HepG2 (cell line): ENCODE results near the gene ATP1A1. TPM values are rescaled to one million over a fixed set of nuclear protein-coding genes. Genes with fewer than 3 reads are reported as not detected.
A peak's percentile ranks its signal among the peaks of the same experiment; 100 is the strongest.

Experiments
- CBX1 ChIP-seq: IDR thresholded peaks from one replicate; pipeline ENCODE4 v1.6.1; 2016; ENCODE audit warnings: antibody characterized with exemption, low read depth
- CCAR2 ChIP-seq: fragments of 200-400 bp; formaldehyde crosslinking; optimal IDR thresholded peaks from 2 replicates; pipeline ENCODE3; 2018; ENCODE audit warnings: low read depth, mild to moderate bottlenecking, low read length, moderate library complexity
- DDIT3 ChIP-seq: sonication (generic); formaldehyde crosslinking; IDR thresholded peaks from 2 replicates; pipeline ENCODE4 v1.4.0; 2020; ENCODE audit warnings: mild to moderate bottlenecking, missing genetic modification reagents
- FOSL2 ChIP-seq: sonication (generic); formaldehyde crosslinking; IDR thresholded peaks from 2 replicates; pipeline ENCODE4 v1.4.0; 2020; ENCODE audit warnings: missing genetic modification reagents
- HHEX ChIP-seq: IDR thresholded peaks from 2 replicates; pipeline ENCODE4 v1.6.1; 2016; ENCODE audit warnings: control low read depth
- HNRNPL ChIP-seq: fragments of 200-400 bp; formaldehyde crosslinking; IDR thresholded peaks from 2 replicates; pipeline ENCODE4 v1.6.1; 2017; ENCODE audit warnings: mild to moderate bottlenecking, low read depth, low read length
- JARID2 ChIP-seq: sonication (generic); formaldehyde crosslinking; IDR thresholded peaks from 2 replicates; pipeline ENCODE4 v1.8.1; 2023; ENCODE audit warnings: missing genetic modification reagents, inconsistent platforms; ENCODE audit not compliant: insufficient replicate concordance
- KMT2B ChIP-seq: IDR thresholded peaks from 2 replicates; pipeline ENCODE4 v1.6.1; 2016; ENCODE audit warnings: missing genetic modification reagents, missing compliant biosample characterization
- NKX3-1 ChIP-seq: sonication (generic); formaldehyde crosslinking; IDR thresholded peaks from 2 replicates; pipeline ENCODE4 v1.5.0; 2020; ENCODE audit warnings: missing genetic modification reagents
- RORA ChIP-seq: sonication (generic); formaldehyde crosslinking; IDR thresholded peaks from 2 replicates; pipeline ENCODE4 v1.5.0; 2020; ENCODE audit warnings: mild to moderate bottlenecking, missing genetic modification reagents, moderate library complexity
- SRY ChIP-seq: sonication (generic); formaldehyde crosslinking; IDR thresholded peaks from 2 replicates; pipeline ENCODE4 v1.8.0; 2022; ENCODE audit warnings: mild to moderate bottlenecking, missing genetic modification reagents
- ZNF317 ChIP-seq: sonication (generic); formaldehyde crosslinking; IDR thresholded peaks from 2 replicates; pipeline ENCODE4 v1.5.0; 2020; ENCODE audit warnings: mild to moderate bottlenecking, missing genetic modification reagents
- ZNF562 ChIP-seq: sonication (generic); formaldehyde crosslinking; IDR thresholded peaks from 2 replicates; pipeline ENCODE4 v1.8.0; 2022; ENCODE audit warnings: missing genetic modification reagents, borderline replicate concordance
- ZNF790 ChIP-seq: sonication (generic); formaldehyde crosslinking; IDR thresholded peaks from 2 replicates; pipeline ENCODE4 v1.8.0; 2022; ENCODE audit warnings: missing genetic modification reagents, mild to moderate bottlenecking, borderline replicate concordance
- polyA plus RNA-seq, 8 experiments: library from polyadenylated mRNA; depleted of rRNA in 3 of 8; stranded (reverse) in 7 of 8; unstranded in 1 of 8; fragments of >200 nt; fragmentation: Illumina TruSeq in 4 of 8; extraction: Trizol in 4 of 8; gene quantifications; 2 replicates each; pipeline versions ENCODE4 v1.2.1 to v1.2.3, GENCODE V29; 2011 to 2016; ENCODE audit warnings: low read depth in 4 of 8, missing spikeins in 1 of 8, mixed read lengths in 1 of 8; ENCODE audit not compliant: insufficient read depth in 1 of 8
- total RNA-seq, 5 experiments: library from RNA; depleted of rRNA; stranded (reverse); fragments of >200 nt; fragmentation: Illumina TruSeq; extraction: Trizol; gene quantifications; 2 replicates each; pipeline ENCODE4 v1.2.3, GENCODE V29; 2016; ENCODE audit warnings: low read depth in 1 of 5
- TF ChIP-seq, protein P1 (sequence below): sonication (generic); formaldehyde crosslinking; IDR thresholded peaks from 2 replicates; pipeline ENCODE4 v1.9.0; 2022; ENCODE audit warnings: low read depth, missing genetic modification reagents
- TF ChIP-seq, protein P2 (sequence below): IDR thresholded peaks from 2 replicates; pipeline ENCODE4 v1.6.1; 2016; ENCODE audit warnings: missing compliant biosample characterization, missing genetic modification reagents, borderline replicate concordance
- TF ChIP-seq, protein P3 (sequence below): sonication (generic); formaldehyde crosslinking; IDR thresholded peaks from 2 replicates; pipeline ENCODE4 v1.5.0; 2020; ENCODE audit warnings: missing genetic modification reagents
- TF ChIP-seq, protein P4 (sequence below): sonication (generic); formaldehyde crosslinking; IDR thresholded peaks from 2 replicates; pipeline ENCODE4 v1.4.0; 2020; ENCODE audit warnings: low read depth, missing genetic modification reagents
- TF ChIP-seq, protein P5 (sequence below): sonication (generic); formaldehyde crosslinking; IDR thresholded peaks from 2 replicates; pipeline ENCODE4 v1.4.0; 2020; ENCODE audit warnings: missing genetic modification reagents

Gene ATP1A1
- total and polyA plus RNA-seq, 2 of the 13 experiments (the other 11 are each of a cell fraction or from before 2014, with no cell fraction given), result 280 to 705 TPM

DNA sequence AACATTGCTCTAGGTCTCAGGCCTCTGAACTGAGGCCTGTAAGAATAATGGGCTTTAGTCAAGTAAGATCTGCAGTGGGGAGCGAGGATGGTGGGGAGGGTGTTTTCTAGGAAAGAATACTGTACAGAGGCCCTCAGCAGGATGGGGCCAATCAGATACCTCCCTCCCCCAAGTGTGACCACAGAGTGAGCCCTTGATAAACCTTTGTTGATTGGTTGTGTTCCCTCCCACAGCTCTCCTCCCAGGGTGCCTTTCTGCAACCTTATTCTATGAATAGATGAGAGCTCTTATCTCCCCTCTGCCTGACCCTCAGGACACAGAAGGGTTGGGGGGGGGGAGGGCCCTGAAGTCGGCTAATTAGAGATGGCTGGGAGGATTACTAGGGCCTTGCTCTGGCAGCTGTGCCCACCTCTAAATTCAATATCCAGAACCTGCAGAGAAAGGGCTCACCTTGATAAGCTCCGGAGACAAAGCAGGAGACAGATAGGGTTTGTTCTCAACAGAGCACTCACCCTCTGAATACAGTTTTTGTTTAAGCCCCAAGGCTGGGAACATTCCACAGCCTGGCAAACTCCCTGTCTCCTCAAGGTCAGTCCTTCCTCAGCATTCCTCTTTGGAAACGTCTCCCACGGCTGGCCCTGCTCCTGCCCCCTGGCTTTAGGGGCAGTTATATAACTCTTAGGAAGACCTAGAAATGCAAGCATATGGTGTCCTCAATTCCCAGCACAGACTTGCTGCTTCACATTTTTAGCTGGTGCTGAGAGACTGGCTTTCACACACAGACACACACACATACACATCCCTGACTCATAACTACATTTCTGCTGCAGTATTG, 42.9 kb downstream of the ATP1A1 start (continued):
- TF ChIP-seq FOSL2 (CRISPR knock-in tag) (no peak), ZNF790 (CRISPR knock-in tag) (no peak), JARID2 (CRISPR knock-in tag) (no peak), ZNF562 (CRISPR knock-in tag) (no peak), RORA (CRISPR knock-in tag) (no peak), CCAR2 (no peak), HHEX (no peak), HNRNPL (0 out of 2 replicates have a peak, but pooled peaks have one; percentile 62), SRY (CRISPR knock-in tag) (no peak), CBX1 (no peak), KMT2B (CRISPR knock-in tag) (no peak), NKX3-1 (CRISPR knock-in tag) (no peak), DDIT3 (CRISPR knock-in tag) (no peak), ZNF317 (CRISPR knock-in tag) (no peak)
- TF ChIP-seq, protein P1, sequence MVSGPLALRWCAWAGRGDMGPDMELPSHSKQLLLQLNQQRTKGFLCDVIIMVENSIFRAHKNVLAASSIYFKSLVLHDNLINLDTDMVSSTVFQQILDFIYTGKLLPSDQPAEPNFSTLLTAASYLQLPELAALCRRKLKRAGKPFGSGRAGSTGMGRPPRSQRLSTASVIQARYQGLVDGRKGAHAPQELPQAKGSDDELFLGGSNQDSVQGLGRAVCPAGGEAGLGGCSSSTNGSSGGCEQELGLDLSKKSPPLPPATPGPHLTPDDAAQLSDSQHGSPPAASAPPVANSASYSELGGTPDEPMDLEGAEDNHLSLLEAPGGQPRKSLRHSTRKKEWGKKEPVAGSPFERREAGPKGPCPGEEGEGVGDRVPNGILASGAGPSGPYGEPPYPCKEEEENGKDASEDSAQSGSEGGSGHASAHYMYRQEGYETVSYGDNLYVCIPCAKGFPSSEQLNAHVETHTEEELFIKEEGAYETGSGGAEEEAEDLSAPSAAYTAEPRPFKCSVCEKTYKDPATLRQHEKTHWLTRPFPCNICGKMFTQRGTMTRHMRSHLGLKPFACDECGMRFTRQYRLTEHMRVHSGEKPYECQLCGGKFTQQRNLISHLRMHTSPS, result peak; percentile 61; the same call in 1 of the 2 replicates
- TF ChIP-seq, protein P2, sequence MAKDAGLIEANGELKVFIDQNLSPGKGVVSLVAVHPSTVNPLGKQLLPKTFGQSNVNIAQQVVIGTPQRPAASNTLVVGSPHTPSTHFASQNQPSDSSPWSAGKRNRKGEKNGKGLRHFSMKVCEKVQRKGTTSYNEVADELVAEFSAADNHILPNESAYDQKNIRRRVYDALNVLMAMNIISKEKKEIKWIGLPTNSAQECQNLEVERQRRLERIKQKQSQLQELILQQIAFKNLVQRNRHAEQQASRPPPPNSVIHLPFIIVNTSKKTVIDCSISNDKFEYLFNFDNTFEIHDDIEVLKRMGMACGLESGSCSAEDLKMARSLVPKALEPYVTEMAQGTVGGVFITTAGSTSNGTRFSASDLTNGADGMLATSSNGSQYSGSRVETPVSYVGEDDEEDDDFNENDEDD (CRISPR knock-in tag), result no peak
- TF ChIP-seq, protein P3, sequence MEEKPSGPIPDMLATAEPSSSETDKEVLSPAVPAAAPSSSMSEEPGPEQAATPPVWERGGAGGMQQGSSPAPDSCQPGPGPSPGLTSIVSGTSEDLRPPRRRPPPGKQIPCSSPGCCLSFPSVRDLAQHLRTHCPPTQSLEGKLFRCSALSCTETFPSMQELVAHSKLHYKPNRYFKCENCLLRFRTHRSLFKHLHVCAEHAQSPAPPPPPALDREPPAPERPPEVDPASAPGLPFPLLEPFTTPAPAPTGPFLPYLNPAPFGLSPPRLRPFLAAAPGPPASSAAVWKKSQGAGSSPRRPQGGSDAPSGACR (CRISPR knock-in tag), result no peak
- TF ChIP-seq, protein P4, sequence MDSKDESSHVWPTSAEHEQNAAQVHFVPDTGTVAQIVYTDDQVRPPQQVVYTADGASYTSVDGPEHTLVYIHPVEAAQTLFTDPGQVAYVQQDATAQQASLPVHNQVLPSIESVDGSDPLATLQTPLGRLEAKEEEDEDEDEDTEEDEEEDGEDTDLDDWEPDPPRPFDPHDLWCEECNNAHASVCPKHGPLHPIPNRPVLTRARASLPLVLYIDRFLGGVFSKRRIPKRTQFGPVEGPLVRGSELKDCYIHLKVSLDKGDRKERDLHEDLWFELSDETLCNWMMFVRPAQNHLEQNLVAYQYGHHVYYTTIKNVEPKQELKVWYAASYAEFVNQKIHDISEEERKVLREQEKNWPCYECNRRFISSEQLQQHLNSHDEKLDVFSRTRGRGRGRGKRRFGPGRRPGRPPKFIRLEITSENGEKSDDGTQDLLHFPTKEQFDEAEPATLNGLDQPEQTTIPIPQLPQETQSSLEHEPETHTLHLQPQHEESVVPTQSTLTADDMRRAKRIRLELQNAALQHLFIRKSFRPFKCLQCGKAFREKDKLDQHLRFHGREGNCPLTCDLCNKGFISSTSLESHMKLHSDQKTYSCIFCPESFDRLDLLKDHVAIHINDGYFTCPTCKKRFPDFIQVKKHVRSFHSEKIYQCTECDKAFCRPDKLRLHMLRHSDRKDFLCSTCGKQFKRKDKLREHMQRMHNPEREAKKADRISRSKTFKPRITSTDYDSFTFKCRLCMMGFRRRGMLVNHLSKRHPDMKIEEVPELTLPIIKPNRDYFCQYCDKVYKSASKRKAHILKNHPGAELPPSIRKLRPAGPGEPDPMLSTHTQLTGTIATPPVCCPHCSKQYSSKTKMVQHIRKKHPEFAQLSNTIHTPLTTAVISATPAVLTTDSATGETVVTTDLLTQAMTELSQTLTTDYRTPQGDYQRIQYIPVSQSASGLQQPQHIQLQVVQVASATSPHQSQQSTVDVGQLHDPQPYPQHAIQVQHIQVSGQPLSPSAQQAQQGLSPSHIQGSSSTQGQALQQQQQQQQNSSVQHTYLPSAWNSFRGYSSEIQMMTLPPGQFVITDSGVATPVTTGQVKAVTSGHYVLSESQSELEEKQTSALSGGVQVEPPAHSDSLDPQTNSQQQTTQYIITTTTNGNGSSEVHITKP (CRISPR knock-in tag), result 0 out of 2 replicates have a peak, but pooled peaks have one; percentile 55
- TF ChIP-seq, protein P5, sequence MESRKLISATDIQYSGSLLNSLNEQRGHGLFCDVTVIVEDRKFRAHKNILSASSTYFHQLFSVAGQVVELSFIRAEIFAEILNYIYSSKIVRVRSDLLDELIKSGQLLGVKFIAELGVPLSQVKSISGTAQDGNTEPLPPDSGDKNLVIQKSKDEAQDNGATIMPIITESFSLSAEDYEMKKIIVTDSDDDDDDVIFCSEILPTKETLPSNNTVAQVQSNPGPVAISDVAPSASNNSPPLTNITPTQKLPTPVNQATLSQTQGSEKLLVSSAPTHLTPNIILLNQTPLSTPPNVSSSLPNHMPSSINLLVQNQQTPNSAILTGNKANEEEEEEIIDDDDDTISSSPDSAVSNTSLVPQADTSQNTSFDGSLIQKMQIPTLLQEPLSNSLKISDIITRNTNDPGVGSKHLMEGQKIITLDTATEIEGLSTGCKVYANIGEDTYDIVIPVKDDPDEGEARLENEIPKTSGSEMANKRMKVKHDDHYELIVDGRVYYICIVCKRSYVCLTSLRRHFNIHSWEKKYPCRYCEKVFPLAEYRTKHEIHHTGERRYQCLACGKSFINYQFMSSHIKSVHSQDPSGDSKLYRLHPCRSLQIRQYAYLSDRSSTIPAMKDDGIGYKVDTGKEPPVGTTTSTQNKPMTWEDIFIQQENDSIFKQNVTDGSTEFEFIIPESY (CRISPR knock-in tag), result no peak
